LoVo (cell line): Measurements from ENCODE around the gene VWA7.

Source experiments
- DNase-seq: peaks from one replicate; pipeline ENCODE4 v3.0.0-alpha.2; 2016; ENCODE audit warnings: low spot score

Gene VWA7

DNA sequence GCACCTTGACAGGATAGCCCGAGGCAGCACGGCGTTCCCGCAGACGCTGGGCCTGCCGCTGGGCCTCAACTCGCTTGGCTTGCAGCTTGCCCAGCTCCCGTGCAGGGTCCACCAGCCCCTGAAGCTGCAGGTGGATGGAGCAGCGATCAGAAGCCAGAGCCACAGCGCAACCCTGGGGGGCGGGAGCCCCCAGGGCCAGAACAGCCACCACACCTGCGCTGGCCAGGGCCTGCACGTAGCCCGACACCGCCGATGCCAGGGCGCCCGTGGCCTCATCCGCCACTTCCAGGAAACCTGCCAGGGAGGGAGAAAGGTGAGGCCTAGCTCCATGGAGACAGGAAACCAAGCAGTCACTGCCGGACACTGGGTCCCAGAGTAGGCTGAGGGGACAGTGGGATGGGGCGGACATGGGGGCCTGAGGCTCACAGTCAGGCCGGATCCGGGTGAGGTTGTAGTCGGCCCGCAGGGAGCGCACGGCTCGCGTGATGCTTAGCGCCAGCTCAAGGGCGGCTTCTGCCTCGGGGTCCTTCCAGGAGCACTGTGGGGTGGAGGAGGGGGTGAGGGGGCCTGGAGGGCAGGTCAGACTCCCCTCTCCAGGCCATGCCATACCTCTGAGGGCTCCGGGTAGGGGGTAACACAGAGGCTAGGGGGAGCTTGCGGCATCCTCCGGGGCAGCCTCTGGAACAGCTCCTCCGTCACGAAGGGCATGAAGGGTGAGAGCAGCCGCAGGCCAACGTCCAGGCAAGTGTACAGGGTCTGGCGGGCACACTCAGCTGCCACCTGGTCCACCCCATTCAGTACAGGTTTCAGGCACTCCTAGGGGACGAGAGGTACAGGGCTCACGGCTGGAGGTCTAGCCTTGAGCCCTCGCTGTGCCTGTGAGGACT lies 2.1 kb upstream of the VWA7 start:
- DNase-seq = no peak

- no peak for DNase-seq
These were observed 1.1 kb upstream of the VWA7 start for GRCh38 chr6:31778193-31778592.

GRCh38 chr6:31777667-31778050 lies 531 bp upstream of the VWA7 start:
- DNase-seq = no peak

- DNase-seq = no peak
These were observed 591 bp downstream of the VWA7 start for GRCh38 chr6:31776485-31776988.

DNA sequence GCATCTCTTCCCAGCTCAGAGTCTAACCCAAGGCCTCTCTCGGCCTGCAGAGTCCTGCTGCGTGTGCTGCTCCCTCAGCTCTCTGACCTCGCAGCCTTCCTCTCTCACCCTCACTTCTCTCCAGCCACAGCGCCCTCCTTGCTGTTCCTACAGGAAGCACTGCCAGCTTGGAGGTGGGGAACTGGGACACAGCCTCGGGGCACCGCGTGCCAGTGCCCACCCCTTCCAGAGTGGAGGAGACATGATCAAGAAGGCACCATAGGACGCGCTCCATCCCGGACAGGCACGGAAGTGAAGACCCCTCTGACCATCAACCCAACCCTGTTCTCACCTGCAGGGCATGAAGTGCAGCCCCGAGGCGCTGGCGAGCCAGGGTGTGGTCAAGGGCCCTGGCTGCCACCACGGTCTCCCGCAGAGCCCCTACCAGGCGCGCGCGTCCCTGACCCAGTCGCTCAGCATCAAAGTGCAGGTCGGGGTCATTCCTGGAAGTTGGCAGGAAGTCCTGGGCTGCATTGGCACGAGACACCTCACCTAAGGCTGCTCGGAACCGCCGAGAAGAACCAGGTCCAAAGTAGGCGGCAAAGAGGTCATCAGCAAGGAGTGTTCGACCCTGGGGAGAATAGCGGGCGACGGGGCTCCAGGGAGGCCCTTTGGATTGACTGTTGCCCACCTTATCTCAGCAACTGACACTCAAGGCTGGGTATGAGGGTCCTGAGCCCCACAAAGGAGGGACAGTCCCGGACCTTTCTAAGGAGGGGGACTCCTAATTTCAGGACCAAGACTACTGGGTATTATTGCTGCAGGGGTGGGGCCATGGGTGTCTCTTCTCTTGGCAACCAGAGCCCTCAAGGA lies 1.3 kb downstream of the VWA7 start:
- no peak for DNase-seq

GRCh38 chr6:31775184-31775583 lies 1.9 kb downstream of the VWA7 start:
- peak; percentile 58 for DNase-seq

- no peak for DNase-seq
These were observed 5.2 kb downstream of the VWA7 start for GRCh38 chr6:31771992-31772358.

- DNase-seq = no peak
These were observed 6.3 kb downstream of the VWA7 start for GRCh38 chr6:31770860-31771259.

GRCh38 chr6:31769684-31770371 lies 7.3 kb downstream of the VWA7 start:
- DNase-seq = peak; percentile 46

DNA sequence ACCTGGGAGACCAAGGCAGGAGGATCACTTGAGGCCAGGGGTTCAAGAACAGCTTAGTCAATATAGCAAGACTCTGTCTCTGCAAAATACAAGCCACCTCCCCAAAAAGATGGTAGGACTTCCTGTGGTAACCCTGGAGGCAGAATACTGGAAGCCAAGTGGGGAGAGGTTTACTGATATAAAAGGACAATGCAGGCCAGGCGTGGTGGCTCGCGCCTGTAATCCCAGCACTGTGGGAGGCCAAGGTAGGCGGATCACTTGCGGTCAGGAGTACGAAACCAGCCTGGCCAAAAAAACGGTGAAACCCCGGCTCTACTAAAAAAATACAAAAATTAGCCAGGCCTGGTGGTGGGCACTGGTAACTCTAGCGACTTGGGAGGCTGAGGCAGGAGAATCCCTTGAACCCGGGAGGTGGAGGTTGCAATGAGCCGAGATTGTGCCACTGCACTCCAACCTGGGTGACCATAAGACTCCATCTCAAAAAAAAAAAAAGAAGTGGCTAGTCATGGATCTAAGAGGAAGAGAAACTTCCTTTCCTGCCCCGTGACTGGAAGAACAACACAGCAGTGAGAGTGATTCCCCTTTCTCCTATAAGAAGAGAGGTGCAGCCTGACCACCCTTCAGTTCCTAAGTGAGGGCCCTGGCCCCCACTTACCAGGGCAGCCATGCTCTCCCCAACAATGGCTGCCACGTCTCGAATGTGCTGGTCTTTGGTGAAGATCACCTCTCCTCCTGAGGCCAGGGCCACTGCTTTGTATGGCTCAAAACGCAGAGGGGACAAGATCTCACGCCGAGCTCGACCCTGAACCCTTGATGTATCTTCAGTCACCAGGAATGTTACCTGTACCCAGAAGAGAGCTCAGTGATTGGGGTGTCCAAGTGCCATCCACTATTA lies 8.5 kb downstream of the VWA7 start:
- DNase-seq = no peak

- no peak for DNase-seq
These were observed 10.0 kb downstream of the VWA7 start for GRCh38 chr6:31767096-31767645.

DNA sequence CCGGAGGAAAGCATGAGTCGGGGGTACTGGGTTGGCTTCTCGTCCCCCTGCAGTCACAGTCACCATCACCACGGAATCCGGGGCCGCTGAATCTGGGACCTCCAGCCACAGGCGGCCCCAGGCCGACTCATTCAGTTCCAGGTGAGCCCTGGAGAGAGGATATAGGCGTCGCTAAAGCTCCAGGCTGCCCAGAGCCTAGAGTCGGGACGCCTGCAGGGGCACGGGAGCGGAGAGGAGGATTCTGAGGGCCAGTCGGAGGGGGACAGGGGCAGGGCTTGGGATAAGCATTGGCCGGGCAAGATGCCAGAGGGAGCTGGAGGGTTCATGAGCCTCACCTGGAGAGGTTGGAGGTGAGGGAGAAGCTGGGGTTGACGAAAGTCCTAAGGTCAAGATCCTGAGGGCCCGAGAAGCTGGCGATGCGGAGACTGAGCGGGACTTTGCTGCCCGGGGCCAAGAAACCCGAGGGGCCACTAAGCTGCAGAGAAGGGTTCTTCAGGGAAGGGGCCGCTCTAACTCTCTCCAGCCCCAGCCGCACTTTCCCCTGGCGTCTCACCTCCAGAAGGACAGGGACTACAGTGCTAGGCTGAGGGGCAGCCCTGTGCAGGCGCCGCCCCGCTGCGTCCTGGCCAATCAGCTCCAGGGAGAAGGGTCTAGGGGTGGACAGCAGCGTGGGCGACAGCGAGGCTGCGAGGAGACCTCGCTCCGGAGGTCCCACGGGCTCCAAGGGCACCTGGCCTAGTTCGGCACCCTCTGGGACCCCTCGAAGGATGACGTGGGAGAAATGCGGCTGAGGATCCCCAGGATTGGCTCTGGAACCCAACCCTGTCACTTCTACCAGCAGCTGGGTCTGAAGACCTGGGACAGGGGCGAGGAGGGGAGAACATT lies 11.0 kb downstream of the VWA7 start:
- DNase-seq = no peak

DNA sequence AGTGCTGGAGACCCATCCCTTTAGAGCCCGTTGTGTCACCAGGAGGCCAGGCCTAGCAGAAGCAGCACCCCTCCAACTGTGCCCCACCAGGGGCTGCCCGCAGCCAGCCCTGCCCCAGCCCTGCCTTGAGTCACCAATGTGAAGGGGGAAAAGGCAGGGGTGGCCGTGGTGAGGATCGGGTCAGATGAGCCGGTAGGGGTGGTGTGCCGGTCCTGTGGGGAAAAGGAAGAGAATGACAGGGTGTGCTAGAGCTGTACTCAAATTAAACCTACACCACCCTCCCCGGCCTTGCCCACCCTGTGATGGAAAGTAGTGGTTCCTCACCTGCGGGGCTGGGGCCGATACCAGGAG lies 11.6 kb downstream of the VWA7 start:
- no peak for DNase-seq

GRCh38 chr6:31764198-31764597 lies 12.9 kb downstream of the VWA7 start:
- no peak for DNase-seq

GRCh38 chr6:31763619-31763940 lies 13.5 kb downstream of the VWA7 start:
- DNase-seq = no peak

- no peak for DNase-seq
These were observed 14.1 kb downstream of the VWA7 start for GRCh38 chr6:31762878-31763618.

DNA sequence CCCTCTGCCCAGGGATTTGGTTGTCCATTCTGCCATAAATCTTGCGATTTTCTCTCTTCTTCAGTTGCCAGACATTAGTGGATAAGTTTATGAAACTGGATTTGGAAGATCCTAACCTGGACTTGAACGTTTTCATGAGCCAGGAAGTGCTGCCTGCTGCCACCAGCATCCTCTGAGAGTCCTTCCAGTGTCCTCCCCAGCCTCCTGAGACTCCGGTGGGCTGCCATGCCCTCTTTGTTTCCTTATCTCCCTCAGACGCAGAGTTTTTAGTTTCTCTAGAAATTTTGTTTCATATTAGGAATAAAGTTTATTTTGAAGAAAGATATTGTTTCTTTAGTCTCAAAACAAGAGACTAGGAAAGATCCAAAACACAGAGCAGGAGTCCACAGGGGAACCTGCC lies 14.8 kb downstream of the VWA7 start, which contains the start of gene SAPCD1:
SAPCD1 (plus strand) TSS at position 301 of the 400 bp plus-strand sequence. CDS start 399 bp downstream, outside the sequence.
- no peak for DNase-seq

DNA sequence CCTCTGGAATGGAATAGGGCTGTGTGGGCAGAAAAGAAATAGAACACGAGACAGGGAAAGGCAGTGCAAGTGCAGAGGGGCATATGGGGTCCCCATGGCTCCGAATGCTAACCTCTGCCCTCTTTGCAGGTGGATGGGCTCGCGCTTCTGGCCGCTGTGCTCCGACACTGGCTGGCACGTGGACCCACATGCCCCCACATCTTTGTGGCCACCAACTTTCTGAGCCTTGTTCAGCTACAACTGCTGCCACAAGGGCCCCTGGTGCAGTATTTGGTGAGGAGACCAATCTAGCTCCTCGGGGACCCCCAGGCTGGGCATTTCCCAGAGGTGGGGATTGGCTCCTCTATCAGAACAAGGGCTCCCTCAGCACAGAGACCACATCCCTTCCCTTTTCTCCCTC lies 15.8 kb downstream of the VWA7 start:
- no peak for DNase-seq

DNA sequence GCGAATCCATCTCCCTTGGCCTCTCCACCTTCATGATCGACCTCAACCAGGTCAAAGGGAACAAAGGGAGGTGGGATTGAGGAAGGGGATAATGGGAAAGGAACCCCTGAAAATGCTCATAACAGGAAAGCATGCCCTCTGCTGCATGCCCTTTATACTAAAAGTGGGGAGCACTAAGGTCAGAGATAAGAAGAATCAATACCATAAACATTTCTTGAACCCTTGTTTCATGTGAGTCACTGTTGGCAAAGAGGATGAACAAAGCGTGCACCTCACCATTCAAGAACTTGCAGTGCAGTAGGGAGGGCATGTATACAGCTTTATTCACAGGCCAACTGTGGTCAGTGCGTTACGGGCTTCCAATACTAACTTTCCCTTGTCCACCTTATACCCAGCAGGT lies 16.3 kb downstream of the VWA7 start:
- no peak for DNase-seq
